Adrenal gland (tissue), 12 donors: ENCODE measurements around the gene MORN1. TPM values are rescaled to one million over a fixed set of nuclear protein-coding genes. Genes with fewer than 3 reads are reported as not detected.

Source experiments
- DNase-seq, 7 donors: peaks; one replicate each; pipeline ENCODE4 v3.0.0-alpha.2; 2019 to 2020
- H3K27ac ChIP-seq, 5 donors: fragments of 200-600 bp; sonication (generic) in 4 of 5; 1 replicate in 3 of 5; 2 replicates in 2 of 5; pipeline versions ENCODE4 v1.5.1 to v1.8.0; 2016 to 2020; ENCODE audit warnings: mild to moderate bottlenecking in 1 of 5
- H3K27me3 ChIP-seq: fragments of 200-600 bp; 2 replicates; pipeline ENCODE4 v1.8.0; 2021
- H3K36me3 ChIP-seq, 2 donors: fragments of 200-600 bp; replicated peaks in 1 of 2; 1 replicate in 1 of 2; 2 replicates in 1 of 2; pipeline versions ENCODE4 v1.5.1 to v1.8.0; 2018 to 2022
- H3K4me1 ChIP-seq, 2 donors: fragments of 200-600 bp; replicated peaks in 1 of 2; 1 replicate in 1 of 2; 2 replicates in 1 of 2; pipeline versions ENCODE4 v1.5.1 to v1.8.0; 2018 to 2021
- H3K4me3 ChIP-seq, 4 donors: fragments of 200-600 bp; sonication (generic) in 3 of 4; one replicate each; pipeline ENCODE4 v1.5.1; 2016 to 2018
- H3K9me3 ChIP-seq, 3 donors: fragments of 200-600 bp; sonication (generic) in 1 of 3; replicated peaks in 1 of 3; 1 replicate in 2 of 3; 2 replicates in 1 of 3; pipeline versions ENCODE4 v1.5.1 to v1.8.0; 2016 to 2021
- CTCF ChIP-seq, 6 experiments: fragments of 450-650 bp in 4 of 6; fragments of 200-600 bp in 2 of 6; sonication (generic) in 1 of 6; IDR thresholded peaks; 1 replicate in 5 of 6; 2 replicates in 1 of 6; pipeline versions ENCODE4 v1.5.1 to v1.8.0; 2016 to 2021; ENCODE audit warnings: antibody characterized with exemption in 6 of 6, mild to moderate bottlenecking in 2 of 6, moderate library complexity in 1 of 6
- POLR2A ChIP-seq, 2 donors: fragments of 450-650 bp; IDR thresholded peaks; one replicate each; pipeline ENCODE4 v1.6.1; 2017; ENCODE audit warnings: antibody characterized with exemption in 2 of 2, mild to moderate bottlenecking in 2 of 2, moderate library complexity in 1 of 2
- WGBS, 4 donors: extraction: QIAGEN DNeasy Blood & Tissue Kit in 2 of 4; methylation state at CpG; one replicate each; pipeline versions ENCODE4 v1.1.5 to v1.1.7; 2013 to 2017; 5-methylcytosine and 5-hydroxymethylcytosine counted together
- intact Hi-C, 2 donors: fragments of 100-400 bp; cut with DNase I; formaldehyde crosslinking; loops; one replicate each; pipeline versions ENCODE4 v1.14.1 to v1.15.0; 2022 to 2023
- polyA plus RNA-seq, 3 donors: library from polyadenylated mRNA; stranded (reverse); fragments of 200-250 nt in 2 of 3; fragments of 350-450 nt in 1 of 3; fragmentation: Illumina TruSeq in 1 of 3; extraction: RNeasy Lipid Tissue Mini Kit (QIAGEN cat#74804) in 1 of 3; gene quantifications; one replicate each; pipeline ENCODE4 v1.2.3, GENCODE V29; 2013 to 2014
- total RNA-seq, 9 donors: library from RNA; depleted of rRNA in 4 of 9; stranded (reverse); fragments of >200 nt in 4 of 9; fragments of 120-200 nt in 1 of 9; fragmentation: NEBNext Ultra II Directional in 1 of 9; extraction: Animal tissue kit (Norgen Biotek cat#: 25700) in 1 of 9; gene quantifications; one replicate each; pipeline versions ENCODE4 v1.1.0 to v1.2.4, GENCODE V29; 2013 to 2023
- donor health status: healthy with polysubstance abuse.
- donor health status: Bipolar disorder and iron deficiency.
- donor health status: DM: yes; HTN: yes; CAD: no.
- donor health status: DM: no; HTN: no; CAD: no.
- donor health status: DM: no; HTN: no; CAD: no.
- donor health status: DM: yes; HTN: yes; CAD: no.

MORN1 gene
- total and polyA plus RNA-seq, 12 donors, result 1.8 to 14.1 (median 8.7) TPM

DNA sequence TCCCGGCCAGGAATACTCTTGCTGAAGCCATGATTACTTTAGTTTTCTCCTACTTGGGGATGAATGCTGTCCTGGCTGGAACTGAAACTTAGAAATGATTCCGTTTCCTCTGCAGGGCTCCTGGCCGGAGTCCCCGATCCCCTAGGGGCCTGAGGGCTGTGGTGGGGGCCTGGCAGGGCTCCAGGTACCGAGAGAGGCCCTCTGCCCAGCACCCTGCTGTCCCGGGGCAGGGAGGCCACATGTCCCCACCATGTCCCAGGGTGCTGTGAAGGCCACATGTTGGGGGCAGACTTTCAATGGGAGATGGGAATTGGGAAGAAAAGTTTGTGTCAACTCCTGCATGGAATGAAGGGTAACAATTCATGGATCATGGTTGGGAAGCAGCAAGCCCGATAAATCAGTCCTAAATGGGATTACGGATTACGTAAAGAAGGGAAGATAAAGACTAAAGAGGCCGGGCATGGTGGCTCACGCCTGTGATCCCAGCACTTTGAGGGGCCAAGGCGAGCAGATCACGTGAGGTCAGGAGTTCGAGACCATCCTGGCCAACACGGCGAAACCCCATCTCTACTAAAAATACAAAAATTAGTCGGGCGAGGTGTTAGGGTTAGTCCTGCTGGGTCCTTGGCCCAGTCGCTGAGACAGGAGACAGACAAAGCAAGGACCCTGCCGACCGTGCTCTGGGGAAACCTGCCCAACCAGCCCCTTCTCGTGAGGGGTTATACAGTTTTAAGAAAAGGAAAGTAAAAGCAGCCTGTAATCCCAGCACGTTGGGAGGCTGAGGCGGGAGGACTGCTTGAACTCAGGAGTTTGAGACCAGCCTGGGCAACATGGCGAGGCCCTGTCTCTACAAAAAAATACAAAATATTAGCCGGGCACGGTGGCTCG lies 37.6 kb downstream of the MORN1 start:
- no peak overlapping the region for H3K4me3 ChIP-seq
- intact Hi-C loops, result no loop called here
- no peaks in the 10 kb centered on the region for H3K4me1 ChIP-seq
- no peak for TF ChIP-seq POLR2A (IDR thresholded peaks at IDR 0.05)
- WGBS, 4 donors, result 81 to 88% (median 86%) methylated on average over 23 to 28 of the region's 28 CpGs
- no peaks in the 10 kb centered on the region for H3K9me3 ChIP-seq
- peak overlapping the region in 1 of 5 donors; percentile 30 for H3K27ac ChIP-seq
- DNase-seq, result no peak
- no peaks in the 10 kb centered on the region for H3K27me3 ChIP-seq
- H3K36me3 ChIP-seq, result no peaks in the 10 kb centered on the region

- Histone ChIP-seq H3K36me3 (no peaks in the 10 kb centered on the region), H3K9me3 (no peaks in the 10 kb centered on the region), H3K27me3 (no peaks in the 10 kb centered on the region), H3K4me3 (no peak overlapping the region), H3K27ac (peak overlapping the region in 1 of 5 donors; percentile 30), H3K4me1 (no peaks in the 10 kb centered on the region)
- intact Hi-C loops, result no loop called here
- no peak for DNase-seq
- TF ChIP-seq CTCF (IDR thresholded peaks at IDR 0.05), result no peak
- no peak for TF ChIP-seq POLR2A (IDR thresholded peaks at IDR 0.05)
- 72 to 83% (median 81%) methylated on average over 15 to 21 of the region's 21 CpGs for WGBS, 4 donors
These were observed 38.3 kb downstream of the MORN1 start for GRCh38 chr1:2352897-2353550.

DNA sequence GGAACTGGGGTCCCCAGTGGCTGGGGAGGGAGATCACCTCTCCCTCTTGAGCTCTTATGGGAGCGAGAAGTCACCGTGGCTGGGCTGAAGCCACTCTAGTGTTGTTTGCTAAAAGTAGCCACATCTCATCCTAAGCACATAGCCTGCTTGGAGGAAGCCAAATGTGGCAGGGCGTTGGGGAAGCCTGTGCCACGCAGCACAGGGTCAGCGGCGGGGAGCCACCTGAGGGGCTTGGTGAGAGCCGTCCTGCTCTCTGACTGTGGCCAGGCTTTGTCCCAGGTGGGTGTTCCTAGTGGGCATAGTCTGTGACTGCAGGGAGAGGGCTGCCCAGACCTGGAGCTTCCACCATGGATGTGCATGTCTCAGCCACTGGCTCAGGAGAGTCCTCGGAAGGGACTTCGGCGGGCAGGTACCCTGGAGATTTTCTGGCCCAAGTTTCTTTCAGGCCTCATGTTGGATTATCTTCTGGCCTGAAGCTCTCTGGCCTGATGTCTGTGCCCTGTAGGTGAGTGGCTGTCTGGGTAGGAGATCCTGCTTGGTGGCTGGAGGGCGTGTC lies 38.9 kb downstream of the MORN1 start:
- no peaks in the 10 kb centered on the region for H3K9me3 ChIP-seq
- no peak for TF ChIP-seq POLR2A (IDR thresholded peaks at IDR 0.05)
- TF ChIP-seq CTCF (IDR thresholded peaks at IDR 0.05), result no peak
- no peaks in the 10 kb centered on the region for H3K27me3 ChIP-seq
- H3K27ac ChIP-seq, result no peak overlapping the region
- 90 to 96% (median 92%) methylated on average over 4 to 11 of the region's 11 CpGs for WGBS, 4 donors
- H3K36me3 ChIP-seq, result no peaks in the 10 kb centered on the region
- no peak for DNase-seq
- no peak overlapping the region for H3K4me3 ChIP-seq
- no peaks in the 10 kb centered on the region for H3K4me1 ChIP-seq
- intact Hi-C loops, result no loop called here

DNA sequence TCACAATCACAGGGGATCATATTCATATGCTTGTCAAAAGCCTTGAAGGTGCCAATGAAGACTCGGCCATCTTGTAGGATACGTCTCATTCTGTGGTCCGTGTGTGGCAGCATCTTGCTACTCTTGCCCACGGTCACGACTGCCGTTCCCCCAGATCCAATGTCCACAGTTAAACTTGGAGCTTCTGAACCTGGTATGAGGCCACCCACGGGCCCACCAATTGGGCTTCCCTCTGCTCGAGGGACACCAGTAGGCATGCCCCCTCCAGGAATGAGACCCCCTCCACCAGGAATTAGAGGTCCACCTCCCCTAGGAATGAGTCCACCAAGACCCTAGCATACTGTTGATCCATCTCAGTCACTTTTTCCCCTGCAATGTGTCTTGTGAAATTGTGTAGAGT lies 39.6 kb downstream of the MORN1 start:
- intact Hi-C loops, result no loop called here
- H3K27me3 ChIP-seq, result no peaks in the 10 kb centered on the region
- DNase-seq, result no peak
- H3K4me3 ChIP-seq, result no peak overlapping the region
- no peaks in the 10 kb centered on the region for H3K36me3 ChIP-seq
- WGBS, 4 donors, result 85 to 100% (median 91%) methylated on average over 6 to 8 of the region's 8 CpGs
- TF ChIP-seq POLR2A (IDR thresholded peaks at IDR 0.05) (no peak), CTCF (IDR thresholded peaks at IDR 0.05) (no peak)
- H3K27ac ChIP-seq, result no peak overlapping the region
- no peaks in the 10 kb centered on the region for H3K4me1 ChIP-seq
- H3K9me3 ChIP-seq, result no peaks in the 10 kb centered on the region
